Measurements from ENCODE around the gene LAMA4.

Gene LAMA4

GRCh38 chr6:112141707-112142106 is 112.7 kb downstream of the LAMA4 start:
- TF ChIP-seq ZNF274 (IDR thresholded peaks at IDR 0.05; ENCODE audit: low read depth, low read length): no peak
- TF ChIP-seq YY1 (IDR thresholded peaks at IDR 0.05; ENCODE audit: insufficient read depth, insufficient read length): no peak
- no peak for TF ChIP-seq SUZ12 (IDR thresholded peaks at IDR 0.05; ENCODE audit: extremely low read depth, insufficient read depth, insufficient read length)
- Histone ChIP-seq H3K4me1 (ENCODE audit: insufficient read depth, insufficient read length) (no peaks in the 10 kb centered on the region), H3K9ac (ENCODE audit: insufficient read length, low read depth) (no peak overlapping the region), H3K36me3 (ENCODE audit: insufficient read depth, insufficient read length, low read length) (no peaks in the 10 kb centered on the region), H3K4me3 (ENCODE audit: insufficient read length, low read depth) (no peak overlapping the region), H3K27me3 (ENCODE audit: insufficient read depth, insufficient read length) (no peaks in the 10 kb centered on the region), H3K9me3 (ENCODE audit: insufficient read depth, low read length) (no peaks in the 10 kb centered on the region)
- no peak for DNase-seq (ENCODE audit: low read depth, low spot score)

- no peak for TF ChIP-seq ZNF274 (IDR thresholded peaks at IDR 0.05; ENCODE audit: low read depth, low read length)
- TF ChIP-seq YY1 (IDR thresholded peaks at IDR 0.05; ENCODE audit: insufficient read depth, insufficient read length): no peak
- no peak for TF ChIP-seq SUZ12 (IDR thresholded peaks at IDR 0.05; ENCODE audit: extremely low read depth, insufficient read depth, insufficient read length)
- no peak overlapping the region for H3K4me3 ChIP-seq (ENCODE audit: insufficient read length, low read depth)
- H3K36me3 ChIP-seq (ENCODE audit: insufficient read depth, insufficient read length, low read length): no peaks in the 10 kb centered on the region
- no peaks in the 10 kb centered on the region for H3K4me1 ChIP-seq (ENCODE audit: insufficient read depth, insufficient read length)
- no peaks in the 10 kb centered on the region for H3K9me3 ChIP-seq (ENCODE audit: insufficient read depth, low read length)
- no peaks in the 10 kb centered on the region for H3K27me3 ChIP-seq (ENCODE audit: insufficient read depth, insufficient read length)
- DNase-seq (ENCODE audit: low read depth, low spot score): no peak
- no peak overlapping the region for H3K9ac ChIP-seq (ENCODE audit: insufficient read length, low read depth)
Observed at GRCh38 chr6:112139052-112139451, 115.3 kb downstream of the LAMA4 start.

GRCh38 chr6:112130878-112131277 is 123.5 kb downstream of the LAMA4 start:
- TF ChIP-seq ZNF274 (IDR thresholded peaks at IDR 0.05; ENCODE audit: low read depth, low read length) (no peak), YY1 (IDR thresholded peaks at IDR 0.05; ENCODE audit: insufficient read depth, insufficient read length) (no peak), SUZ12 (IDR thresholded peaks at IDR 0.05; ENCODE audit: extremely low read depth, insufficient read depth, insufficient read length) (no peak)
- no peak for DNase-seq (ENCODE audit: low read depth, low spot score)
- no peaks in the 10 kb centered on the region for H3K4me1 ChIP-seq (ENCODE audit: insufficient read depth, insufficient read length)
- H3K9me3 ChIP-seq (ENCODE audit: insufficient read depth, low read length): no peaks in the 10 kb centered on the region
- H3K4me3 ChIP-seq (ENCODE audit: insufficient read length, low read depth): no peak overlapping the region
- H3K9ac ChIP-seq (ENCODE audit: insufficient read length, low read depth): no peak overlapping the region
- no peaks in the 10 kb centered on the region for H3K36me3 ChIP-seq (ENCODE audit: insufficient read depth, insufficient read length, low read length)
- no peaks in the 10 kb centered on the region for H3K27me3 ChIP-seq (ENCODE audit: insufficient read depth, insufficient read length)

- Histone ChIP-seq H3K9ac (ENCODE audit: insufficient read length, low read depth) (no peak overlapping the region), H3K4me3 (ENCODE audit: insufficient read length, low read depth) (no peak overlapping the region), H3K9me3 (ENCODE audit: insufficient read depth, low read length) (no peaks in the 10 kb centered on the region), H3K4me1 (ENCODE audit: insufficient read depth, insufficient read length) (no peaks in the 10 kb centered on the region), H3K36me3 (ENCODE audit: insufficient read depth, insufficient read length, low read length) (no peaks in the 10 kb centered on the region), H3K27me3 (ENCODE audit: insufficient read depth, insufficient read length) (no peaks in the 10 kb centered on the region)
- no peak for DNase-seq (ENCODE audit: low read depth, low spot score)
- no peak for TF ChIP-seq ZNF274 (IDR thresholded peaks at IDR 0.05; ENCODE audit: low read depth, low read length)
- TF ChIP-seq SUZ12 (IDR thresholded peaks at IDR 0.05; ENCODE audit: extremely low read depth, insufficient read depth, insufficient read length): no peak
- no peak for TF ChIP-seq YY1 (IDR thresholded peaks at IDR 0.05; ENCODE audit: insufficient read depth, insufficient read length)
Observed at GRCh38 chr6:112128208-112128607, 126.2 kb downstream of the LAMA4 start.

- DNase-seq (ENCODE audit: low read depth, low spot score): no peak
- H3K4me1 ChIP-seq (ENCODE audit: insufficient read depth, insufficient read length): no peaks in the 10 kb centered on the region
- no peak overlapping the region for H3K9ac ChIP-seq (ENCODE audit: insufficient read length, low read depth)
- H3K27me3 ChIP-seq (ENCODE audit: insufficient read depth, insufficient read length): no peaks in the 10 kb centered on the region
- H3K9me3 ChIP-seq (ENCODE audit: insufficient read depth, low read length): no peaks in the 10 kb centered on the region
- TF ChIP-seq ZNF274 (IDR thresholded peaks at IDR 0.05; ENCODE audit: low read depth, low read length) (no peak), SUZ12 (IDR thresholded peaks at IDR 0.05; ENCODE audit: extremely low read depth, insufficient read depth, insufficient read length) (no peak), YY1 (IDR thresholded peaks at IDR 0.05; ENCODE audit: insufficient read depth, insufficient read length) (no peak)
- H3K36me3 ChIP-seq (ENCODE audit: insufficient read depth, insufficient read length, low read length): no peaks in the 10 kb centered on the region
- no peak overlapping the region for H3K4me3 ChIP-seq (ENCODE audit: insufficient read length, low read depth)
Observed at GRCh38 chr6:112123982-112124381, 130.4 kb downstream of the LAMA4 start.

GRCh38 chr6:112122756-112123155 is 131.6 kb downstream of the LAMA4 start:
- no peaks in the 10 kb centered on the region for H3K4me1 ChIP-seq (ENCODE audit: insufficient read depth, insufficient read length)
- H3K9ac ChIP-seq (ENCODE audit: insufficient read length, low read depth): no peak overlapping the region
- H3K27me3 ChIP-seq (ENCODE audit: insufficient read depth, insufficient read length): no peaks in the 10 kb centered on the region
- no peak overlapping the region for H3K4me3 ChIP-seq (ENCODE audit: insufficient read length, low read depth)
- TF ChIP-seq YY1 (IDR thresholded peaks at IDR 0.05; ENCODE audit: insufficient read depth, insufficient read length): no peak
- TF ChIP-seq ZNF274 (IDR thresholded peaks at IDR 0.05; ENCODE audit: low read depth, low read length): no peak
- no peak for TF ChIP-seq SUZ12 (IDR thresholded peaks at IDR 0.05; ENCODE audit: extremely low read depth, insufficient read depth, insufficient read length)
- H3K36me3 ChIP-seq (ENCODE audit: insufficient read depth, insufficient read length, low read length): no peaks in the 10 kb centered on the region
- no peak for DNase-seq (ENCODE audit: low read depth, low spot score)
- no peaks in the 10 kb centered on the region for H3K9me3 ChIP-seq (ENCODE audit: insufficient read depth, low read length)

- Histone ChIP-seq H3K9ac (ENCODE audit: insufficient read length, low read depth) (no peak overlapping the region), H3K4me1 (ENCODE audit: insufficient read depth, insufficient read length) (no peaks in the 10 kb centered on the region), H3K4me3 (ENCODE audit: insufficient read length, low read depth) (no peak overlapping the region), H3K27me3 (ENCODE audit: insufficient read depth, insufficient read length) (no peaks in the 10 kb centered on the region), H3K9me3 (ENCODE audit: insufficient read depth, low read length) (no peaks in the 10 kb centered on the region), H3K36me3 (ENCODE audit: insufficient read depth, insufficient read length, low read length) (no peaks in the 10 kb centered on the region)
- no peak for DNase-seq (ENCODE audit: low read depth, low spot score)
- no peak for TF ChIP-seq ZNF274 (IDR thresholded peaks at IDR 0.05; ENCODE audit: low read depth, low read length)
- no peak for TF ChIP-seq YY1 (IDR thresholded peaks at IDR 0.05; ENCODE audit: insufficient read depth, insufficient read length)
- no peak for TF ChIP-seq SUZ12 (IDR thresholded peaks at IDR 0.05; ENCODE audit: extremely low read depth, insufficient read depth, insufficient read length)
Observed at GRCh38 chr6:112118034-112118433, 136.3 kb downstream of the LAMA4 start.

All from NT2/D1 (cell line).